ENCODE measurements around the gene SPTLC3. TPM values are rescaled to one million over a fixed set of nuclear protein-coding genes. Genes with fewer than 3 reads are reported as not detected.

Gene SPTLC3
- total RNA-seq, 2 donors from 2014 or later = 5.3 to 18.4 TPM

- Histone ChIP-seq H3K4me1 (peaks cover 4% of the 10 kb centered on the region), H3K4me3 (no peak overlapping the region), H3K36me3 (replicated peaks in 1 of 2; ENCODE audit: insufficient read depth in 1 of 2, low read depth in 2 of 2) (no peaks in the 10 kb centered on the region), H3K9me3 (no peaks in the 10 kb centered on the region), H3K27ac (no peak overlapping the region), H3K27me3 (no peaks in the 10 kb centered on the region)
- peak in 1 of 4 donors; percentile 9 for DNase-seq
- WGBS, 2 donors = 17 to 20% methylated on average over 14 of the region's 14 CpGs
- no peak for ATAC-seq
- TF ChIP-seq CTCF (IDR thresholded peaks at IDR 0.05) (peak; percentile 34 to 85 (median 69)), POLR2A (IDR thresholded peaks at IDR 0.05) (no peak)
- intact Hi-C loops (cut with DNase I) = loop anchor here (5.0 kb wide), 2 partner anchors 134 to 179 kb away; no protein-coding TSS in a partner anchor
Observed at GRCh38 chr20:13105864-13106457, 97.2 kb downstream of the SPTLC3 start.

GRCh38 chr20:13109658-13110057 lies 100.9 kb downstream of the SPTLC3 start:
- peaks cover 15% of the 10 kb centered on the region for H3K4me1 ChIP-seq
- 83 to 88% methylated on average over 4 of the region's 4 CpGs for WGBS, 2 donors
- ATAC-seq (no peak), DNase-seq (no peak)
- H3K27ac ChIP-seq = no peak overlapping the region
- TF ChIP-seq POLR2A (IDR thresholded peaks at IDR 0.05) = no peak
- no peak for TF ChIP-seq CTCF (IDR thresholded peaks at IDR 0.05)
- intact Hi-C loops (cut with DNase I) = loop anchor here (5.0 kb wide), 2 partner anchors 137 to 182 kb away; no protein-coding TSS in a partner anchor
- H3K9me3 ChIP-seq = no peaks in the 10 kb centered on the region
- H3K27me3 ChIP-seq = no peaks in the 10 kb centered on the region
- H3K4me3 ChIP-seq = no peak overlapping the region
- H3K36me3 ChIP-seq (replicated peaks in 1 of 2; ENCODE audit: insufficient read depth in 1 of 2, low read depth in 2 of 2) = no peaks in the 10 kb centered on the region

- no peak for TF ChIP-seq POLR2A (IDR thresholded peaks at IDR 0.05)
- no peak for TF ChIP-seq CTCF (IDR thresholded peaks at IDR 0.05)
- no peak overlapping the region for H3K27ac ChIP-seq
- H3K36me3 ChIP-seq (replicated peaks in 1 of 2; ENCODE audit: insufficient read depth in 1 of 2, low read depth in 2 of 2) = no peaks in the 10 kb centered on the region
- H3K4me3 ChIP-seq = no peak overlapping the region
- 82 to 89% methylated on average over 2 of the region's 2 CpGs for WGBS, 2 donors
- no peak for ATAC-seq
- DNase-seq = no peak
- H3K4me1 ChIP-seq = peaks cover 15% of the 10 kb centered on the region
- no peaks in the 10 kb centered on the region for H3K27me3 ChIP-seq
- intact Hi-C loops (cut with DNase I) = no loop called here
- H3K9me3 ChIP-seq = no peaks in the 10 kb centered on the region
Observed at GRCh38 chr20:13110796-13111195, 102.0 kb downstream of the SPTLC3 start.

GRCh38 chr20:13111249-13111911 lies 102.6 kb downstream of the SPTLC3 start:
- 19 to 21% methylated on average over 5 of the region's 5 CpGs for WGBS, 2 donors
- no peak for ATAC-seq

More at GRCh38 chr20:13111249-13111911, 102.6 kb downstream of the SPTLC3 start:
- TF ChIP-seq CTCF (IDR thresholded peaks at IDR 0.05) (no peak), POLR2A (IDR thresholded peaks at IDR 0.05) (no peak)
- peaks cover 11% of the 10 kb centered on the region for H3K4me1 ChIP-seq
- H3K4me3 ChIP-seq = no peak overlapping the region
- no peaks in the 10 kb centered on the region for H3K9me3 ChIP-seq
- intact Hi-C loops (cut with DNase I) = no loop called here
- H3K27ac ChIP-seq = no peak overlapping the region
- DNase-seq = peak in 2 of 4 donors; percentile 29 to 30
- H3K36me3 ChIP-seq (replicated peaks in 1 of 2; ENCODE audit: insufficient read depth in 1 of 2, low read depth in 2 of 2) = no peaks in the 10 kb centered on the region
- no peaks in the 10 kb centered on the region for H3K27me3 ChIP-seq
